PFSK-1 (cell line): Measurements from ENCODE around the gene VPS9D1.

ENCODE experiments used
- FOXP2 ChIP-seq: optimal IDR thresholded peaks from 2 replicates; pipeline ENCODE3; 2011; ENCODE audit warnings: borderline replicate concordance, control low read depth, inconsistent platforms; ENCODE audit not compliant: insufficient read depth; ENCODE audit errors: extremely low read length, extremely low read depth
- POLR2AphosphoS5 ChIP-seq: IDR thresholded peaks from 2 replicates; pipeline ENCODE4 v1.6.1; 2012; ENCODE audit warnings: low read depth, mild to moderate bottlenecking, control low read depth, low read length, moderate library complexity
- REST ChIP-seq, 2 experiments: IDR thresholded peaks; 2 replicates each; pipeline versions ENCODE4 v1.6.1 to v1.8.0; 2011 to 2012; ENCODE audit warnings: low read depth in 2 of 2, low read length in 2 of 2, control low read depth in 1 of 2, inconsistent platforms in 1 of 2, mild to moderate bottlenecking in 1 of 2, moderate library complexity in 1 of 2; ENCODE audit not compliant: insufficient read depth in 1 of 2
- SIN3A ChIP-seq: IDR thresholded peaks from 2 replicates; pipeline ENCODE4 v1.6.1; 2012; ENCODE audit warnings: mild to moderate bottlenecking, low read length, moderate library complexity, borderline replicate concordance; ENCODE audit not compliant: insufficient read depth
- TAF1 ChIP-seq: IDR thresholded peaks from 2 replicates; pipeline ENCODE4 v1.6.1; 2012; ENCODE audit warnings: low read length, control low read depth, borderline replicate concordance; ENCODE audit not compliant: insufficient read depth

The VPS9D1 gene

GRCh38 chr16:89746043-89746442 lies 25.3 kb upstream of the VPS9D1 start:
- no peak for TF ChIP-seq TAF1

- TF ChIP-seq SIN3A (no peak), POLR2AphosphoS5 (no peak), FOXP2 (no peak), TAF1 (no peak), REST (IDR thresholded peaks at IDR 0.05; ENCODE audit: insufficient read depth in 1 of 2, low read depth in 2 of 2, low read length in 2 of 2) (no peak)
Observed at GRCh38 chr16:89744813-89745212, 24.1 kb upstream of the VPS9D1 start.

GRCh38 chr16:89742948-89743347 lies 22.2 kb upstream of the VPS9D1 start:
- TF ChIP-seq POLR2AphosphoS5 (0 out of 2 replicates have a peak, but pooled peaks have one; percentile 22), SIN3A (no peak)

GRCh38 chr16:89741342-89742014 lies 20.8 kb upstream of the VPS9D1 start:
- no peak for TF ChIP-seq SIN3A
- TF ChIP-seq REST (IDR thresholded peaks at IDR 0.05; ENCODE audit: insufficient read depth in 1 of 2, low read depth in 2 of 2, low read length in 2 of 2): no peak
- TF ChIP-seq TAF1: no peak
- TF ChIP-seq POLR2AphosphoS5: peak; percentile 55

- TF ChIP-seq FOXP2 (no peak), SIN3A (no peak), POLR2AphosphoS5 (no peak), TAF1 (no peak), REST (IDR thresholded peaks at IDR 0.05; ENCODE audit: insufficient read depth in 1 of 2, low read depth in 2 of 2, low read length in 2 of 2) (no peak)
Observed at GRCh38 chr16:89739383-89739782, 18.7 kb upstream of the VPS9D1 start.

GRCh38 chr16:89738538-89739317 lies 18.0 kb upstream of the VPS9D1 start:
- TF ChIP-seq REST (IDR thresholded peaks at IDR 0.05; ENCODE audit: insufficient read depth in 1 of 2, low read depth in 2 of 2, low read length in 2 of 2) (no peak), TAF1 (no peak), FOXP2 (no peak), POLR2AphosphoS5 (peak; percentile 29; the same call in 1 of the 2 replicates), SIN3A (no peak)
